OCI-LY3 (cell line): Measurements from ENCODE around the gene ARHGEF10L.

ENCODE experiments used
- H2AFZ ChIP-seq: fragments of 200-600, 300-600 bp; shearing (Covaris generic); 2 replicates; pipeline ENCODE4 v1.6.0; 2014; ENCODE audit warnings: antibody characterized with exemption, low read depth, low read length
- H3K27ac ChIP-seq: fragments of 200-600, 300-600 bp; sonication (generic); 2 replicates; pipeline ENCODE4 v1.5.1; 2014; ENCODE audit warnings: mild to moderate bottlenecking, low read length, moderate library complexity, mixed read lengths
- H3K27me3 ChIP-seq: fragments of 200-600, 300-600 bp; sonication (generic); 2 replicates; pipeline ENCODE4 v1.6.1; 2014; ENCODE audit warnings: low read depth, low read length, mixed read lengths
- H3K36me3 ChIP-seq: fragments of 200-600, 300-600 bp; sonication (generic); replicated peaks from 2 replicates; pipeline ENCODE3; 2014; ENCODE audit warnings: low read depth, low read length, mixed read lengths
- H3K4me1 ChIP-seq: fragments of 300-600, 200-600 bp; sonication (generic); 2 replicates; pipeline ENCODE4 v1.6.1; 2014; ENCODE audit warnings: low read length, mixed read lengths
- H3K4me2 ChIP-seq: fragments of 200-600, 300-600 bp; sonication (generic); 2 replicates; pipeline ENCODE4 v1.6.1; 2014; ENCODE audit warnings: low read length, mixed read lengths
- H3K4me3 ChIP-seq: fragments of 300-600, 200-600 bp; sonication (generic); 2 replicates; pipeline ENCODE4 v1.5.1; 2014; ENCODE audit warnings: antibody characterized with exemption, mild to moderate bottlenecking, low read length, moderate library complexity
- H3K79me2 ChIP-seq: fragments of 300-600, 200-600 bp; shearing (Covaris generic); 2 replicates; pipeline ENCODE4 v1.6.1; 2014; ENCODE audit warnings: mild to moderate bottlenecking, low read length, mixed read lengths
- H3K9ac ChIP-seq: fragments of 300-600, 200-600 bp; shearing (Covaris generic); 2 replicates; pipeline ENCODE4 v1.6.0; 2014; ENCODE audit warnings: mild to moderate bottlenecking, low read length, moderate library complexity
- H3K9me3 ChIP-seq: fragments of 200-600, 300-600 bp; shearing (Covaris generic); 2 replicates; pipeline ENCODE4 v1.6.1; 2014; ENCODE audit warnings: low read length, mixed read lengths; ENCODE audit not compliant: insufficient read depth
- H4K20me1 ChIP-seq: fragments of 200-600, 300-600 bp; sonication (generic); 2 replicates; pipeline ENCODE4 v1.6.1; 2016; ENCODE audit warnings: low read length, mixed read lengths; ENCODE audit not compliant: insufficient read depth
- CTCF ChIP-seq: fragments of 200-600, 300-600 bp; sonication (generic); IDR thresholded peaks from 2 replicates; pipeline ENCODE4 v1.5.1; 2014; ENCODE audit warnings: antibody characterized with exemption, low read length, low read depth
- EZH2phosphoT487 ChIP-seq: fragments of 200-600 bp; shearing (Covaris generic); IDR thresholded peaks from 2 replicates; pipeline ENCODE4 v1.6.1; 2018; ENCODE audit warnings: antibody characterized with exemption, mixed run types, low read depth

ARHGEF10L gene

GRCh38 chr1:17661546-17662157 lies 122.2 kb downstream of the ARHGEF10L start:
- Histone ChIP-seq H3K36me3 (no peaks in the 10 kb centered on the region), H3K9me3 (no peaks in the 10 kb centered on the region), H2AFZ (no peak overlapping the region), H3K79me2 (no peaks in the 10 kb centered on the region), H3K4me3 (no peak overlapping the region), H3K4me2 (no peak overlapping the region), H3K4me1 (no peaks in the 10 kb centered on the region), H3K27me3 (no peaks in the 10 kb centered on the region), H3K9ac (no peak overlapping the region), H4K20me1 (no peaks in the 10 kb centered on the region), H3K27ac (no peak overlapping the region)
- TF ChIP-seq EZH2phosphoT487 (no peak), CTCF (peak; percentile 71)

GRCh38 chr1:17662296-17662695 lies 122.8 kb downstream of the ARHGEF10L start:
- no peaks in the 10 kb centered on the region for H4K20me1 ChIP-seq
- no peak overlapping the region for H2AFZ ChIP-seq
- no peaks in the 10 kb centered on the region for H3K27me3 ChIP-seq
- H3K9ac ChIP-seq = no peak overlapping the region
- H3K4me1 ChIP-seq = no peaks in the 10 kb centered on the region
- H3K9me3 ChIP-seq = no peaks in the 10 kb centered on the region
- TF ChIP-seq EZH2phosphoT487 (no peak), CTCF (no peak)
- H3K36me3 ChIP-seq = no peaks in the 10 kb centered on the region
- H3K27ac ChIP-seq = no peak overlapping the region
- H3K4me2 ChIP-seq = no peak overlapping the region
- no peaks in the 10 kb centered on the region for H3K79me2 ChIP-seq
- no peak overlapping the region for H3K4me3 ChIP-seq

- no peak overlapping the region for H3K4me3 ChIP-seq
- H3K27ac ChIP-seq = no peak overlapping the region
- H4K20me1 ChIP-seq = no peaks in the 10 kb centered on the region
- TF ChIP-seq EZH2phosphoT487 (no peak), CTCF (no peak)
- H2AFZ ChIP-seq = no peak overlapping the region
- H3K4me2 ChIP-seq = no peak overlapping the region
- no peak overlapping the region for H3K9ac ChIP-seq
- H3K4me1 ChIP-seq = no peaks in the 10 kb centered on the region
- H3K79me2 ChIP-seq = no peaks in the 10 kb centered on the region
- H3K9me3 ChIP-seq = no peaks in the 10 kb centered on the region
- no peaks in the 10 kb centered on the region for H3K27me3 ChIP-seq
- H3K36me3 ChIP-seq = no peaks in the 10 kb centered on the region
Measured at GRCh38 chr1:17662786-17663185, 123.3 kb downstream of the ARHGEF10L start.

- no peak overlapping the region for H2AFZ ChIP-seq
- H3K27me3 ChIP-seq = no peaks in the 10 kb centered on the region
- H3K4me2 ChIP-seq = no peak overlapping the region
- no peaks in the 10 kb centered on the region for H3K9me3 ChIP-seq
- H3K27ac ChIP-seq = no peak overlapping the region
- TF ChIP-seq CTCF (no peak), EZH2phosphoT487 (no peak)
- no peak overlapping the region for H3K4me3 ChIP-seq
- no peak overlapping the region for H3K9ac ChIP-seq
- no peaks in the 10 kb centered on the region for H3K4me1 ChIP-seq
- no peaks in the 10 kb centered on the region for H3K79me2 ChIP-seq
- H4K20me1 ChIP-seq = no peaks in the 10 kb centered on the region
- no peaks in the 10 kb centered on the region for H3K36me3 ChIP-seq
Measured at GRCh38 chr1:17663646-17664045, 124.1 kb downstream of the ARHGEF10L start.
